ENCODE measurements around the gene CTNNA1.

CTNNA1 gene

GRCh38 chr5:138951986-138952735 is 198.9 kb downstream of the CTNNA1 start:
- DNase-seq, result no peak

- DNase-seq, result no peak
Measured at GRCh38 chr5:138952962-138953361, 199.7 kb downstream of the CTNNA1 start.

- peak; percentile 5 for DNase-seq
Measured at GRCh38 chr5:138953387-138954256, 200.4 kb downstream of the CTNNA1 start.

GRCh38 chr5:138954257-138955012 is 201.2 kb downstream of the CTNNA1 start:
- no peak for DNase-seq

GRCh38 chr5:138955013-138955660 is 201.9 kb downstream of the CTNNA1 start:
- DNase-seq, result no peak

GRCh38 chr5:138955671-138956295 is 202.6 kb downstream of the CTNNA1 start:
- DNase-seq, result no peak

GRCh38 chr5:138956801-138957200 is 203.6 kb downstream of the CTNNA1 start:
- no peak for DNase-seq

- DNase-seq, result no peak
Measured at GRCh38 chr5:138960145-138960692, 207.0 kb downstream of the CTNNA1 start.

- DNase-seq, result no peak
Measured at GRCh38 chr5:138961221-138961620, 208.0 kb downstream of the CTNNA1 start.

GRCh38 chr5:138961729-138962128 is 208.5 kb downstream of the CTNNA1 start:
- DNase-seq, result no peak

- DNase-seq, result no peak
Measured at GRCh38 chr5:138962614-138963370, 209.6 kb downstream of the CTNNA1 start.

- DNase-seq, result no peak
Measured at GRCh38 chr5:138963763-138964371, 210.6 kb downstream of the CTNNA1 start.

- DNase-seq, result no peak
Measured at GRCh38 chr5:138964647-138965201, 211.5 kb downstream of the CTNNA1 start.

GRCh38 chr5:138965626-138966025 is 212.4 kb downstream of the CTNNA1 start:
- no peak for DNase-seq

- no peak for DNase-seq
Measured at GRCh38 chr5:138966236-138966985, 213.2 kb downstream of the CTNNA1 start.

- DNase-seq, result no peak
Measured at GRCh38 chr5:138967791-138968448, 214.7 kb downstream of the CTNNA1 start.

GRCh38 chr5:138968601-138969000 is 215.4 kb downstream of the CTNNA1 start:
- no peak for DNase-seq

GRCh38 chr5:138969323-138970002 is 216.2 kb downstream of the CTNNA1 start:
- no peak for DNase-seq
